Parathyroid adenoma (tissue), 2 donors: ENCODE data around the gene TNS3.

Source experiments
- H2AFZ ChIP-seq: fragments of 300-600 bp; sonication (generic); one replicate; pipeline ENCODE4 v1.7.0; 2017; ENCODE audit warnings: antibody characterized with exemption, mild to moderate bottlenecking
- H3K27ac ChIP-seq: fragments of 300-600 bp; sonication (generic); one replicate; pipeline ENCODE4 v1.7.0; 2017
- H3K27me3 ChIP-seq: fragments of 300-600 bp; sonication (generic); one replicate; pipeline ENCODE4 v1.7.0; 2017; ENCODE audit warnings: low read length; ENCODE audit not compliant: control insufficient read depth, insufficient read depth
- H3K36me3 ChIP-seq: fragments of 300-600 bp; sonication (generic); one replicate; pipeline ENCODE4 v1.7.0; 2017; ENCODE audit warnings: low read length; ENCODE audit not compliant: control insufficient read depth, insufficient read depth
- H3K4me1 ChIP-seq: fragments of 300-600 bp; sonication (generic); one replicate; pipeline ENCODE4 v1.7.0; 2017; ENCODE audit warnings: control low read depth
- H3K4me2 ChIP-seq: fragments of 300-600 bp; sonication (generic); one replicate; pipeline ENCODE4 v1.7.0; 2017; ENCODE audit warnings: low read length
- H3K4me3 ChIP-seq: fragments of 300-600 bp; sonication (generic); one replicate; pipeline ENCODE4 v1.7.0; 2017; ENCODE audit warnings: low read depth, low read length
- H3K79me2 ChIP-seq: fragments of 300-600 bp; sonication (generic); one replicate; pipeline ENCODE4 v1.7.0; 2017; ENCODE audit warnings: control low read depth
- H3K9ac ChIP-seq: fragments of 300-600 bp; sonication (generic); one replicate; pipeline ENCODE4 v1.7.0; 2017; ENCODE audit warnings: mild to moderate bottlenecking
- H3K9me3 ChIP-seq: fragments of 300-600 bp; sonication (generic); one replicate; pipeline ENCODE4 v1.7.0; 2017; ENCODE audit warnings: low read length; ENCODE audit not compliant: control insufficient read depth
- CTCF ChIP-seq: fragments of 300-600 bp; sonication (generic); IDR thresholded peaks from one replicate; pipeline ENCODE4 v1.7.0; 2017; ENCODE audit warnings: antibody characterized with exemption, mild to moderate bottlenecking
- donor health status: primary hyperparathyroidism.

Gene TNS3

GRCh38 chr7:47536661-47537611 lies 45.0 kb downstream of the TNS3 start:
- peak overlapping the region; percentile 85 for H3K27ac ChIP-seq
- no peak for TF ChIP-seq CTCF
- H3K4me3 ChIP-seq, result no peak overlapping the region
- H3K9me3 ChIP-seq, result no peaks in the 10 kb centered on the region
- H3K79me2 ChIP-seq, result peaks cover 25% of the 10 kb centered on the region
- H3K27me3 ChIP-seq, result no peaks in the 10 kb centered on the region
- peak overlapping the region; percentile 83 for H2AFZ ChIP-seq
- peaks cover 24% of the 10 kb centered on the region for H3K4me1 ChIP-seq
- H3K9ac ChIP-seq, result no peak overlapping the region
- H3K4me2 ChIP-seq, result peak overlapping the region; percentile 14
- no peaks in the 10 kb centered on the region for H3K36me3 ChIP-seq

GRCh38 chr7:47535704-47536628 lies 45.9 kb downstream of the TNS3 start:
- no peak for TF ChIP-seq CTCF
- no peaks in the 10 kb centered on the region for H3K27me3 ChIP-seq
- peaks cover 22% of the 10 kb centered on the region for H3K79me2 ChIP-seq
- no peaks in the 10 kb centered on the region for H3K9me3 ChIP-seq
- H2AFZ ChIP-seq, result peak overlapping the region; percentile 83
- H3K4me3 ChIP-seq, result peak overlapping the region; percentile 10
- H3K27ac ChIP-seq, result peak overlapping the region; percentile 85
- H3K4me1 ChIP-seq, result peaks cover 24% of the 10 kb centered on the region
- H3K4me2 ChIP-seq, result peak overlapping the region; percentile 50
- H3K9ac ChIP-seq, result no peak overlapping the region
- no peaks in the 10 kb centered on the region for H3K36me3 ChIP-seq

GRCh38 chr7:47535035-47535703 lies 46.7 kb downstream of the TNS3 start:
- Histone ChIP-seq H3K4me1 (peaks cover 24% of the 10 kb centered on the region), H3K27me3 (no peaks in the 10 kb centered on the region), H3K9ac (no peak overlapping the region), H2AFZ (peak overlapping the region; percentile 83), H3K27ac (peak overlapping the region; percentile 85), H3K4me3 (peak overlapping the region; percentile 10), H3K36me3 (no peaks in the 10 kb centered on the region), H3K9me3 (no peaks in the 10 kb centered on the region), H3K4me2 (peak overlapping the region; percentile 50), H3K79me2 (peaks cover 15% of the 10 kb centered on the region)
- TF ChIP-seq CTCF, result no peak

GRCh38 chr7:47534322-47535034 lies 47.4 kb downstream of the TNS3 start:
- Histone ChIP-seq H3K79me2 (peaks cover 15% of the 10 kb centered on the region), H3K9me3 (no peaks in the 10 kb centered on the region), H3K27ac (peak overlapping the region; percentile 85), H3K4me2 (no peak overlapping the region), H2AFZ (peak overlapping the region; percentile 83), H3K36me3 (no peaks in the 10 kb centered on the region), H3K4me1 (peaks cover 24% of the 10 kb centered on the region), H3K27me3 (no peaks in the 10 kb centered on the region), H3K9ac (no peak overlapping the region), H3K4me3 (no peak overlapping the region)
- TF ChIP-seq CTCF, result peak; percentile 13
